ENCODE data around the gene TNIP1.

Gene TNIP1

GRCh38 chr5:150999704-151000442 lies 81.0 kb downstream of the TNIP1 start:
- DNase-seq (ENCODE audit: low read depth), result no peak

DNA sequence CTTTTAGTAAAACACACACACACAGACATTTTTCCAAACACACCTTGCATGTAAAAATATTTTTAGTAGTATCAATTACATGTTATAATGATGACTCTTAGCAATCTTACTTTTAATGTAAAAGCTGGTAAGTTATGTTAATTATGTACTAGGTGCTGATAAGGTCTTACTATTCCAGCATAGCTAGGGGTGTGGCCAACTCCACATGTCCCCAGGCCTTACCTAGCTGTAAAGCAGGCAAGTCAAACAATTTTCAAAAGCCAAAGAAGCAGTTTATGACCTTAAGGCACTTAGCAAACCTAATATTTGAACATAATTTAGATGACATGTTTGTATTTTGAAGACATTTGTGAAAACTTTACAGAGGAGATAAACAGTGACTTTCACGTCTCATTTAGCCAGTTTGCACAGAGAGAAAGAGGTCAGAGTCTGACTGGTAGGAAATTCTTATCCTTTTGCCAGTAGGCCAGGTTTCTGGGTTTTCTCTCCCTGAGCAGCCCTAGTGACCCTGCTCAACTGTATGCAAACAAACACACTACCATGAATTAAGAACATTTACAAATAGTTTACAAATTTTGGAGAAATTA lies 86.9 kb downstream of the TNIP1 start:
- DNase-seq (ENCODE audit: low read depth), result no peak

DNA sequence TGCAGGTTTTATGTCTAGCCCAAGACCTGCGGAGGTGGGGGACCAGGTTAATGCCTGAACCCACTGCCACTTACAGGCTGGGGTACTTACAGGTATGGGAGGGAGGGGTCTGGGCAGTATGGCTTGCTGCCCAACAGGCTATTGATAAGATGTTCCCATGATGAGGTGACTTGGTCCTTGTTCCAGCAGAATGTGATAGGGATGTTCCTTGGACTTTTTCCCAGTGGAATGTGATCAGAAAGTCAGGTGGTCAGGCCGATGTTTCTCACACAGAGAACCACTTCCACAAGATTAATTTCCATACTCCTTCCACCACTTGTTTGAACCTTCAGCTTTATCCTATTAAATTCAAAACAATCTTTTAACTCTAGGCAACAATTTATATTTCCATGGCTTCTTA lies 87.4 kb downstream of the TNIP1 start:
- no peak for DNase-seq (ENCODE audit: low read depth)

DNA sequence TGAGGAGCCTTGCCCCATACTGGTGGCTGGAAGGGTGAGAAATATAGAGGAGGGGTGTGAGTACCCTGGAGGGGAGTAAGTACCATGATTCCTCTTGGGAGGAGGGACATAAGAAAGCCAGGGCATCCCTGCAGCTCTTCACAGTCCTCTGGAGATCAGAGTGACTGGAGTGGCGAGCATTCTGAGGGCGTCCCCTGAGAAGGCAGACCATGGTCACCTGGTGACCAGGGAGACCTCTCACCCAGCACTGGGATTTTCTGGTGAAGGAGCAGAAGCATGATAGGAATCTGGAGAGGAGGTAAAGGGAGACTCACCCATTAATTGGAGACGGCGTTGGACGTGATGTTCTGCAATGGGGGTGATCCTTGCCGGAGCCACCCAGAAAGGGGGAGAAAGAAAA lies 88.1 kb downstream of the TNIP1 start:
- DNase-seq (ENCODE audit: low read depth), result no peak

- DNase-seq (ENCODE audit: low read depth), result no peak
Measured at GRCh38 chr5:150989695-150990094, 91.1 kb downstream of the TNIP1 start.

- no peak for DNase-seq (ENCODE audit: low read depth)
Measured at GRCh38 chr5:150987746-150988145, 93.1 kb downstream of the TNIP1 start.

Measured in HS-27A (cell line).